ENCODE results near the gene PSMB2.
"Not testable (repeated sequence)": the region's sequence is repeated elsewhere in the genome, so short reads cannot be mapped to it uniquely, and the experiment has no call there.

PSMB2 gene

GRCh38 chr1:35592991-35593769, 48.1 kb downstream of the PSMB2 start:
- no peak for DNase-seq (ENCODE audit: low spot score)

DNA sequence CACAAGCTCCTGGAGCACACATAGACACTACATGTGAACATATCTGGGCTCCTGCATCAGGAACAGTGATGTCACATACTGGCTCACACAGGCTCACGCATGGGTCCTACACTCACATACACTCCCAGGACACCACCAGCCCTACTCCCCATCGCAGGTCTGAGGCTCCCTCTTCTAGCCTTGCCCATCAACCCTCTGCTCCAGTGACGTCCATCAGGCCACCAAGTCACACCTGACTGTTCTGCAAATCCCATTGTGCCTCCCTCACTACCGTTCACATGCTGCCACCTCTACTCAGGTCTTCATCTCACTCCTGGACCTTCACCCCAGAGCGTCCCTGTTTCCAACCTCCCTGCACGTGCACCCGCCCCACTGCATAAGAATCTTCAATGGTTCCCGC, 50.1 kb downstream of the PSMB2 start:
- no peak for DNase-seq (ENCODE audit: low spot score)

- DNase-seq (ENCODE audit: low spot score), result no peak
Observed at GRCh38 chr1:35590476-35591040, 50.8 kb downstream of the PSMB2 start.

DNA sequence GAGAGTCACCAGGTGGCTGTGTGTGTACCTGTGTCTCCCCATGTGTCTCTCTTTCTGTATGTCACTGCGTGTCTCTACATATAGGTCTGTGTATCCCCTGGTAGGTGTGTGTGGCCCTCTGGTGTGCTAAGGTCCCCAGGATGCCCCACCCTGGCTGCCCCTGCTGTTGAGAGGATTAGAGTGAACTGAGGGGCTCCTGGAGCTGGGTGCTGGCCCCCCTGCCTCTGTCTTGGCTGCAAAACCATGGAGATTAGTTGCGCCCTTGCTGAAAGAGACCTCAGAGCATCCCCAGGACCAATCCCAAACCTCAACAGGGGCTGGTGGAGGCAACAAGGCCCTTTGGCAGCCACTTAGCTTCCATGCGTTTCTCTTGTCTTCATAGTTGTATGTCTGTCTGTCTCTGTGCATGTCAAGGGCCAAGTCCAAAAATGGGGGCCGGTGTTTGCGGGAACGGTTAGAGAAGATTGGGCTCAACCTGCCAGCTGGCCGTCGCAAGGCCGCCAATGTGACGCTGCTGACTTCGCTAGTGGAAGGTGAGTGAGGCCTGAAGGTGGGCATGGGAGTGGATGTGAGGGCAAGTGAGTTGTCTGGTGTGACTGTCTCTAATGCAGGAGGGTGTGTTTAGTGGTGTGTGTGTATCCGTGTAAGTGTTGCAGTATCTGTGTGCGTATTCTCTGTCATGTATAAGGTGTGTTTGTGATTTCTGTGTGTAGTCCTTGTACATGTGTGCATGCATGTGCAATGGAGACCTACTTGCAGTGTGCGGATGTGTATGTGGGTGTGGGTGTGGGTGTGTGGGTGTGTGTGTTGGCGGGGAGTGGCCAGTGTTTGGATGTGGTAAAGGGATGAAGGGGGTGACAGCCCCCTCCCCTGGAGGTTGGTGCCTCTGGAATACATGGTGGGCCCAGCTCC, 51.6 kb downstream of the PSMB2 start:
- DNase-seq (ENCODE audit: low spot score), result no peak

DNA sequence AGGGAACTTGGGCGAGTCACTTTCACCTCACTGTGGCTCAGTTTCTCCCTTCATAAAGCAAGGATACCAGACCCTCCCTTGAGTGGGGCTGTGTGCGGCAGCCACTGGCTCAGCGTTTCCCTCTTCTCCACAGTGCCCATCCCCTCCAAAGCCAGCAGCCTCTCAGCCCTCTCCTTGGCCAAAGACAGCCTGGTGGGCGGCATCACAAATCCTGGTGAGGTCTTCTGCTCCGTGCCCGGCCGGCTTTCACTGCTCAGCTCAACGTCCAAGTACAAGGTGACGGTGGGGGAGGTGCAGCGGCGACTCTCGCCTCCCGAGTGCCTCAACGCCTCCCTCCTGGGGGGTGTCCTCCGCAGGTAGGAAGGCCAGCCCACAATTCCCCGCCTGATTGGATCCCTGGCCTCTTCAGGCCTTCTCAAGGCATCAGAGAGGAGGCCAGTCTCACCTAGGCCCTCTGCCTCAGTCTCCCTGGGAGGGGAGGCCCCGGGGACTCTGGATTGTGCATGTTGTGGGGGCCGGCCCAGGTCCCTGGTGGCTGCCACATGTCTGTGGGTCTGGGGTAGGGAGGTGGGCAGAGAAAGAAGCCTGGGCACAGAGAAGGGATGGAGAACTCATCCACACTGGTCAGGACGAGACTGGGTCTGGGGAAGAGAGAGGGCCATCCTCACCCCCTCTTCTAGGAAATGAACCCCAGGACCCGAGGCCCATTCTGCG, 53.0 kb downstream of the PSMB2 start:
- DNase-seq (ENCODE audit: low spot score), result no peak

GRCh38 chr1:35587736-35588135, 53.6 kb downstream of the PSMB2 start:
- DNase-seq (ENCODE audit: low spot score), result no peak

DNA sequence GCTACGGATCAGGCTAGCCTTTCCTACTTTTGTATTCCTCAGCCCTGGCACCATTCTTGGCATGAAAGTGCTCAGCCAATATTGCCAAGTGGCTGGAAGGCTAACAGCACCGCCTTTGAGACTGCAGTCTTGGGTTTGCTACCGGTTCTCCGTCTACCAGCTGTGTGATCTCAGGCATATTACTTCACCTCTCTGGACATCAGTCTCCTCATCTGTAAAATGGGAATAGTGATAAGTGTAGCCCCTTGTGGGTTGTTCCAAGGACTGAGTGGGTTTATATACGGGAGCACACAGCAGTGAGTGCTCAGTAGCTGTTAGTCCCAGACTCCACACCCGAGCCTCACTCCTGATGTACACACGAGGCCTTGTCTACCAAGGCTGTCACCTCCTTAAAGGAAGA, 54.5 kb downstream of the PSMB2 start:
- no peak for DNase-seq (ENCODE audit: low spot score)

GRCh38 chr1:35585805-35586204, 55.5 kb downstream of the PSMB2 start:
- DNase-seq (ENCODE audit: low spot score), result not testable (repeated sequence)

DNA sequence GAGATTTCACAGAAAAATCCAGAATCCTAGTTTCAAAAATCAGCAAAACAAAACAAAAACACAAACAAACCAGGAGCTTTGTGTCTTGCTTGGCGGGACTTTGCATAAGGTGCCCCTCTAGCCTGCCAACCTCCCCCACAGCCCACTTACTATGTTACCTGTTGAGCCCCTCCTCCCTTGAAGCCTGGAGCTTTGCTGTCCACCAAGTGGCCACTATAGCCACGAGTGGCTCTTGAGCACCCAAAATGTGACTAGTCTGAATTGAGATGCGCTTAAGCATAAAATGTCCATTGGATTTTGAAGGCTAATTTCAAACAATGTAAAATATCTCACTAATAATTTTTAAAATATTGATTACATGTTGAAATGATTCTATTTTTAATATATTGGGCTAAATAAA, 56.0 kb downstream of the PSMB2 start:
- DNase-seq (ENCODE audit: low spot score), result no peak

GRCh38 chr1:35581621-35582020, 59.7 kb downstream of the PSMB2 start:
- not testable (repeated sequence) for DNase-seq (ENCODE audit: low spot score)

DNA sequence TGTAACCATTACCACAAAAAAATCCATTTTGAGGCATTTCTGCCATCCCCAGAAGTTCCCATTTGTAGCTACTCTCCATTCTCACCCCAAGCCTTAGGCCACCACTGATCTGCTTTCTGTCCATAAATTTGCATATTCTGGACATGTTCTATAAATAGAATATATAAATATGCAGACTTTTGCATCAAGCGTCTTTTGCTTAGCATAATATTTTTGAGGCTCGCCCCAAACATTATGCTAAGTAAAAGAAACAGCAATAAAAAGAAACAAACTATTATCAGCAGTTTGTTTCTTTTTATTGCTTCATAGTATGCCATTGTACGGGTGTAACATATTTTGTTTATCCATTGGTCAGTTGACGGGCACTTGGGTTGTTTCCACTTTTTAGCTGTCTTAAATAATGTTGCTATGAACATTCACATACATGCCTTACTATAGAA, 60.4 kb downstream of the PSMB2 start:
- DNase-seq (ENCODE audit: low spot score), result no peak

- DNase-seq (ENCODE audit: low spot score), result no peak
Observed at GRCh38 chr1:35577071-35577998, 64.0 kb downstream of the PSMB2 start.

- not testable (repeated sequence) for DNase-seq (ENCODE audit: low spot score)
Observed at GRCh38 chr1:35576766-35577070, 64.6 kb downstream of the PSMB2 start.

- DNase-seq (ENCODE audit: low spot score), result no peak
Observed at GRCh38 chr1:35576061-35576765, 65.1 kb downstream of the PSMB2 start.

DNA sequence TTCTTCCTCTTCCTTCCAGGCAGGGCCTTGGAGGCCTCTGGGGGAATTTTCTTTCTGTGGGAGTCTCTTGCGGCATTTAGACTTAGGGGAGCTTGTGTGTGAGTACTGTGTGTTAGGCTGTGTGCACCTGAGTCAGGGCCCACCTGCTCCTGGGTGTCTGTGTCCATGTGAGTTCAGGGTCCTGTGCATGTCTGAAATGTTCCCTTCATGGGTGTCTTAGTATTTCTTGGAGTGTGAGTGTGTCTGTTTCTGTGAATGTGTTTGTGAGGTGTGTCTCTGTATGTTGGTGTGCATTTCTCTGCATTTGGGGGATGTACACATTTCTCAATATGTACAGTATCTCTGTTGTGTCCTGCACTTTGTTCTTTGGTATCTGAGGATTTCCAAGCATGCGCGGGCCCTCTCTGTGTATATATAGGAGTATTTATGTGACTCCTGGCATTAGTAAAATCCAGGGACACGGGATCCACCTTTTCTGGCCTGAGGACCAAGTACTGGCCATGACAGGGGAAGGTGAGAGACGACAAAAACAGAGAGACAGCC, 65.8 kb downstream of the PSMB2 start:
- DNase-seq (ENCODE audit: low spot score), result no peak

DNA sequence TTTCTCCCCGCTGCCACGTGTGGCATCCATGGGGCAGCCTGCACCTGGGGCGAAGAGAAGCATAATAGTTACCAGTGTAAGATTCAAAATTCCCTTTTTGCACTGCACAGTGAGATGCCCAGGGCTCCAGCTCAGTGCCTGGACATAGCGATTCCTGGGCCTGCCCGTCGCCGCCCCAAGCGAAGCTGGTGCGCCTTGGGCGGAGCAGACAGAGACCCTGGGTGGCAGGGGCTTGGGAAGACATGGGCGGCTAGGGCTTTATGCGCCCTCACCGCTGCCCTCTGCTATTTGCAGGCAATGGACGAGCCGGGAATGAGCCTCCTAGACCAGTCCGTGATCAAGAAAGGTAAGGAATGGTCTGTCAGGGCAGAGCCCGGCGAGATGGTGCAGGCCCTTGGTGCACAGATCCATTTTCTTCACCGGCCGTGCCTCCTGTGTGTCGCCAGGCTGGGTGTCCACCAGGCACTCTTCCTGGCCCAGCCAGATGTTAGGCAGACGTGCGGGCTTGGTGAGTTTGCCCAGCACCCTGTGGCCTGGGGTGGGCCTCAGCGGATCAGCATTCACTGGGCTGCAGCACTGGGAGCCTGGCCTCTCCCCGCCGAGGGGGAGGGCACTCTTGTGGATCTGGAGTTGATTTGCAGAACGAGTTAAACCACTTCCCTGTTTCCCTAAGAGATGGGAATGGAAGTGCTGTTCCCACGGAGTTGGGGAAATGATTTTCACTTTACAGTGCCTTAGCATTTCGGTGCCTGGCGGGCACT, 66.5 kb downstream of the PSMB2 start:
- DNase-seq (ENCODE audit: low spot score), result no peak

DNA sequence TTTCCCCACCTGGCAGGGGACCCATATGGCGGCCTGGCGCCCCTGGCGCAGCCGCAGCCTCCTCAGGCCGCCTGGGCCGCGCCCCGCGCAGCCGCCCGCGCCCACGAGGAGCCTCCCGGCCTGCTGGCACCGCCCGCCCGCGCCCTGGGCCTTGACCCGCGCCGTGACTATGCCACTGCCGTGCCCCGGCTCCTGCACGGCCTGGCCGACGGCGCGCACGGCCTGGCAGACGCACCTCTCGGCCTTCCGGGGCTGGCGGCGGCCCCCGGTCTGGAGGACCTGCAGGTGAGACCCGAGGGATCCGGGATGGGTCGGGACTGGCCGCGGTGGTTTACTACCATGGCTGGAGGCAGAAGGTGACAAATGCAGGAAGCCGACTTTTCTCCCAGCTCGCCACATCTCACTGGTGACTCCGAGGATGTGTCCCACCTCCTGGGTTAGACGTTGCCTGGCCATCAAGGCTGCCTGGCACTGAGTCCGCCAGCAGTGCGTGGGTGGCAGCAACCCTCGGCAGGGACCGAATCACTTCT, 67.1 kb downstream of the PSMB2 start:
- no peak for DNase-seq (ENCODE audit: low spot score)

DNA sequence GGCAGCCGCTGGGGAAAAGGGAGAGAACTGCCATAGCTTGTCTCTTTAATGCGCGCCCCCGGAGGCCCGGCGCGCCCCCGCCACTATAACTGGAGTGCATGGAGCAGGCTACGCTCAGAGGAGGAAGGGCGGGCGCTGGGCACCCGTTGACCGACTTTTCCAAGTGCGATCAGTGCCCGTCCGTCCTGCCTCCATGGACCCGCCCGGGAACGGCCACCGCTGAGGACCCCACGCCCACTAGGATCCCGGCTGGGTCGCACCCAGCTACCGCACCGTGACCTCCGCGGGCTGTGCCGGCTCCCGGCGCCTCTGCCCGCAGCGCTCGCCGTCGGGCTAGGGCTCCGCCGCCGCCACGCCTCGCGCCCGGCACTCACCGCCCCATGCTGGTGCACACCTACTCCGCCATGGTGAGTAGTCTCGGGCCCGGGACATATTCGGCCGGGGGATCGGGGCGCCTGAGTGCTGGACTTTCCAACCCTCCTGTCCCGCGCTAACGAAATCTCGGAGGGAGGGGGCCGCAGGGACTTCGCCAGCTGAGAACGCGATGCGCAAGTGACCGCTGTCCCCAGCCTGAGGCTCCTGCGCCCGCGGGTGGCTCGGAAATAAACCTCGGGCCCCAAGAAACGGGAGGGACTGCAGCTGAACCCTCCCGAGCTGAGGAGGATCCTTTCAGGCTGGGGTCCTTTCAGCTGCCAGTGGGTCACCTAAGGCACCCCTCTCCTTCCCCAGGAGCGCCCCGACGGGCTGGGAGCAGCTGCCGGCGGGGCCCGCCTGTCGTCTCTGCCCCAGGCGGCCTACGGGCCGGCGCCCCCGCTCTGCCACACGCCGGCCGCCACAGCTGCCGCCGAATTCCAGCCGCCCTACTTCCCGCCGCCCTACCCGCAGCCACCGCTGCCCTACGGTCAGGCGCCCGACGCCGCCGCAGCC, 67.9 kb downstream of the PSMB2 start, which contains the start of gene TFAP2E:
TSS of gene TFAP2E (plus strand) at position 117 of the 927 bp plus-strand sequence. CDS start at position 381, 264 bp downstream.
- DNase-seq (ENCODE audit: low spot score), result peak; percentile 47

Data from pons (tissue), 1 donor.